H54 (cell line): Measurements from ENCODE around the gene PRPSAP1.
"Not testable (repeated sequence)": the region's sequence is repeated elsewhere in the genome, so short reads cannot be mapped to it uniquely, and the experiment has no call there.

Experiments used
- DNase-seq: peaks from one replicate; pipeline ENCODE4 v3.0.0; 2011; ENCODE audit warnings: low spot score, mixed read lengths; ENCODE audit not compliant: insufficient read length
- FAIRE-seq: peaks from 3 replicates; lab custom pipeline; 2011; peaks lifted over from hg19 to GRCh38; lab: Jason Lieb, UNC
- POLR2A ChIP-seq: IDR thresholded peaks from 2 replicates; pipeline ENCODE4 v1.6.1; 2011; ENCODE audit warnings: low read depth, mild to moderate bottlenecking, low read length

Gene PRPSAP1

DNA sequence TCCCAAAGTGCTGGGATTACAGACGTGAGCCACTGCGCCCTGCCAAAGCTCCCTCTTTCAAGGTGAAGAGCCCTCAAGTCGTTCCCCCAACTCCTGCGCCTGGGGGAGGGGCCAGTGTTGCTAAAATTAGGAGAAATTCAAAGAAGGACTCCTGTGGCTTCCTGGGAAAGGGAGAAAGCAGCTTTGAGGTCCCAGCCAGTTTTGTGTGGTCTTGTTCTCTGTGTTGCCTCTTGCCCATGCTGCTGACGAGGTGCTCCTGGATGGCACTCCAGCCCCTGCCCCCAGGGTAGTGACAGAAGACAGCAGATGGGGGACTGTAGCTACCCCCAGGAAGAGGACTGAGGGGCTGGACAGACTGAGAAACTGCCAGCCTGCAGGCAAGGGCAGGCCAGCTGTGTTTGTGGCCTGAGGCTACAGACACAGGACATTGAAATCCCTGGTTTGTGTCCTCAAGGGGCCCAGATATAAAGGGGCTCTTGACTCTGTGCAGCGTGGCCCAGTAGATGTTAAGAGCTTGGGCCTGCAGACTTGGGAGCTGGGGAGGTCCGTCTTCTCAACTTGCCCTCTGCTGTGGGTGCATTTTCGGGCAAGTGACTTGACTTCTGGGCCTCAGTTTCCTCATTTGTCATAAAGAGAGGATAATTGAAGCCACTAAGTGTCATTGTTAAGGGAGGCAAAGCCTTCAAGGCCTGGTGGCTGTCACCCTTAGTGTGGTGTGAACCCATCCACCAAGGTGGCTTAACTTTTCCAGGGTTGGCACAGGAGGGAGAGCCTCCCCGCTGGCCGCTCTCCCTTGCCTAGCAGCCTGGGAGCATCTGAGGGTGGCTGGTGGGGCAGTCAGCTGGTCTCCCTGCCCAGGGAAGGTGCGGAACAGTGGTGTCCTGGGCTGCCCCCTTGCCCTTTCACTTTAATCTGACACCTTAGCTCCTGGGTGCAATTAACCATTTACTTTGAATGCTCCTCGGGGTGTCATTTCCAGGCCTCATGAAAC lies 84.4 kb downstream of the PRPSAP1 start:
- no peak for FAIRE-seq

GRCh38 chr17:76268015-76268749 lies 85.5 kb downstream of the PRPSAP1 start:
- no peak for TF ChIP-seq POLR2A
- no peak for FAIRE-seq
- DNase-seq: no peak

More for the DNA sequence above, 84.4 kb downstream of the PRPSAP1 start:
- no peak for DNase-seq
- TF ChIP-seq POLR2A: no peak

- DNase-seq, FAIRE-seq: not testable (repeated sequence)
Observed at GRCh38 chr17:76267581-76268001, 86.1 kb downstream of the PRPSAP1 start.

GRCh38 chr17:76267051-76267576 lies 86.6 kb downstream of the PRPSAP1 start:
- FAIRE-seq (no peak), DNase-seq (no peak)
- TF ChIP-seq POLR2A: no peak

GRCh38 chr17:76266244-76266938 lies 87.3 kb downstream of the PRPSAP1 start:
- no peak for FAIRE-seq
- DNase-seq: no peak
- TF ChIP-seq POLR2A: no peak

DNA sequence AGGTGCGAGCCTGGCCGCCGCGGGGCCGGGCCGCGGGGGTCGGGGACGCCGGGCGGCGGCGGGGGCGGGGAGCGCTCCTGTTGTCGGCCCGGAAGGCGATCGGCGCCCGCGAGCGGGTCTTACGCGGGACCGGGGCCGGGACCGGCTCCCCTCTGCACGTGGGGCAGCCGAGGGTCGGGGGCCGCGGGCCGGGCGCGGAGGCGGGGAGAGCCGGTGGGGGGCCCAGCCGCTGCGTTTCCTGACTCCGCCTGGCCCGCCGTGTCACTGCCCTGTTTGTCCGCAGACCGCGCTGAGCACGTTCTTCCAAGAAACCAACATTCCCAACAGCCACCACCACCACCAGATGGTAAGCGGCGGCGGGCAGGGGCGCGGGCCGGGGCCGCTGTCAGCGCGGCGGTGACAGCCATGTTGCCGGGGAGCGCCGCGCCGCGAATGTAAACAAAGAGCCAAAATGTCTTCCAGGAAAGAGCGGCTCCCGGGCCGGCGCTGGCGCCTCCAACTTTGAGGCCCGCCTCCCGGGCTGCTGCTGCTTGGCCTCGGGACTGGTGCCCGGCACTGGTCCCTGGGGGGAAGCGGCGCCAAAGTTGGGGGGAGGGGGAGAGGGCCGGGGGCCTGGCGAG lies 88.0 kb downstream of the PRPSAP1 start:
- no peak for TF ChIP-seq POLR2A
- DNase-seq (no peak), FAIRE-seq (no peak)

GRCh38 chr17:76264755-76265623 lies 88.7 kb downstream of the PRPSAP1 start, which contains the start of gene UBALD2:
TSS of gene UBALD2 (plus strand) at chr17:76265348. CDS start at chr17:76265506, 158 bp downstream.
- peak; percentile 74 for TF ChIP-seq POLR2A
- FAIRE-seq: no peak
- peak; percentile 100 for DNase-seq

DNA sequence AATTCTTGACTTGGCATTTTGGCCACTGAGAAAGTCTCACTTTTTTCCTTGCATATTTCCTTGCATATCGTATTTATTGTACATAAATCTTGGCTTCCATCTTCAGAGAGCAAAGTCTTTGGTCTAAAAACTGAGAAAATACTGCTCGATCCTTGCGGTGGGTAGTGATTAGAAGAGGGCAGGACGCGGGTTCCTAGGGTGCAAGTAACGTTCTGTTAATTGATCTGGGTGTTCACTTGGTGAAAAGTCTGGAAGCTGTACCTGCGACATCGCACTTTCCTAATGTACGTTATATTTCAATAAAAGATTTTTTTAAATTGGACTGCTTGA lies 89.3 kb downstream of the PRPSAP1 start:
- FAIRE-seq: no peak
- DNase-seq: no peak
- TF ChIP-seq POLR2A: no peak

- FAIRE-seq: no peak
- DNase-seq: no peak
- no peak for TF ChIP-seq POLR2A
Observed at GRCh38 chr17:76263896-76264295, 89.8 kb downstream of the PRPSAP1 start.

- DNase-seq (no peak), FAIRE-seq (no peak)
- no peak for TF ChIP-seq POLR2A
Observed at GRCh38 chr17:76262732-76263344, 90.9 kb downstream of the PRPSAP1 start.

DNA sequence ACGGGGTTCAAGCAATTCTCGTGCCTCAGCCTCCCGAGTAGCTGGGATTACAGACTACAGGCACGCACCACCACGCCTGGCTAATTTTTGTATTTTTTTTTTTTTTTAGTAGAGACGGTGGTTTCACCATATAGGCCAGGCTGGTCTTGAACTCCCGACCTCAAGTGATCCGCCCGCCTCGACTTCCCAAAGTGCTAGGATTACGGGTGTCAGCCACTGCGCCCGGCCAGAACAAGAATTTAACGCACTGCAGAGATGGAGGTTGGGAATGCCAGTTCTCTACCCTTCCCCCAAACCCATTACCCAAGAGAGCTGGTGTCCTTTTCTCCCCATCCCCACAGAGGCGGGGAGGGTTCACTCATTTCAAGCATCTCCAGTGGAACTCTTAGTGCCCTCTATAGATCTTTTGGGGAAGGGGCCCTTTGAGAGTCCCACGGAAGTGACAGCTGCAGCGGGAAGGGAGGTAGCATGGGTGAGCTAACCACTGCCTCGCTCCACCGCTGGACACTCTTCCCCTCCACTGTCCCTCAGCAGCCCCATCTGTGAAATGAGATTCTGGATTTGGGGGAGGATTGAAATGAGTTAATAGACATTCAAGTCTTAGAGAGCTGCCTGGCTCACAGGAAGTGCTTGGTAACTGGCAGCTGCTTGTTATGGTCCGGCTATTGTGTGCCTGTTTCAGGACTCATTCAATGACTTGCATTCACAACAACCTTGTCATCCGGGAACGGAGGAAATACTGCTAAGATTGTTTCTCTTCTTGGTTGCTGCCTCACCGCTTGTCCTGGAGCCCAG lies 92.1 kb downstream of the PRPSAP1 start:
- TF ChIP-seq POLR2A: no peak
- DNase-seq: no peak
- FAIRE-seq: no peak
